ENCODE results near the gene HAUS3. TPM values are rescaled to one million over a fixed set of nuclear protein-coding genes. Genes with fewer than 3 reads are reported as not detected.

The HAUS3 gene
- total RNA-seq, 1 experiment from 2014 or later, result 17.3 TPM

- intact Hi-C loops (cut with micrococcal nuclease), result no loop called here
- no peak for ATAC-seq
- no peak for DNase-seq (ENCODE audit: low read depth, low spot score)
- RAD21 ChIA-PET (ENCODE audit: low non-redundant PET in 1 of 2, low total read pairs in 2 of 2, uncharacterized antibody in 2 of 2, unreplicated experiment in 2 of 2), result no interaction called here
- Histone ChIP-seq H2AFZ (ENCODE audit: low read depth, low read length, poor library complexity, severe bottlenecking) (no peak overlapping the region), H3K36me3 (ENCODE audit: control insufficient read depth in 1 of 2, insufficient read depth in 2 of 2, low read length in 2 of 2) (no peaks in the 10 kb centered on the region), H3K4me1 (ENCODE audit: control insufficient read depth in 1 of 2, insufficient read depth in 2 of 2, low read length in 2 of 2) (peaks cover 2 to 19% of the 10 kb centered on the region in 2 experiments; a peak in 2 of 4 replicates), H4K20me1 (ENCODE audit: insufficient read depth) (peaks cover 1% of the 10 kb centered on the region; the same call in 1 of the 2 replicates), H3K4me3 (replicated peaks in 1 of 2; ENCODE audit: low read depth in 1 of 2, low read length in 2 of 2) (no peak overlapping the region), H3K27me3 (ENCODE audit: insufficient read depth, low read length) (no peaks in the 10 kb centered on the region), H3K27ac (ENCODE audit: low read depth, low read length) (no peak overlapping the region), H3K79me2 (ENCODE audit: insufficient read depth, low read length) (peaks cover 2% of the 10 kb centered on the region), H3K4me2 (ENCODE audit: low read length) (no peak overlapping the region), H3K9me2 (ENCODE audit: insufficient read depth) (no peaks in the 10 kb centered on the region), H3K9me3 (ENCODE audit: control insufficient read depth in 1 of 2, insufficient read depth in 1 of 2, low read depth in 1 of 2, low read length in 2 of 2) (no peaks in the 10 kb centered on the region), H3K9ac (ENCODE audit: low read length) (no peak overlapping the region)
- no TSS peak for BruUV-seq (replicated peaks)
- CTCF ChIA-PET, result no interaction called here
- POLR2A ChIA-PET, result no interaction called here
- no peak for TF ChIP-seq ELF1 (IDR thresholded peaks at IDR 0.05; ENCODE audit: borderline replicate concordance, low read depth)
- TF ChIP-seq JUND (IDR thresholded peaks at IDR 0.05), result no peak
- no peak for TF ChIP-seq ZNF274 (IDR thresholded peaks at IDR 0.05; ENCODE audit: low read depth, low read length)
- no peak for TF ChIP-seq ZFX (IDR thresholded peaks at IDR 0.05)
- TF ChIP-seq FOSL1 (IDR thresholded peaks at IDR 0.05; ENCODE audit: low read depth), result no peak
- TF ChIP-seq REST (IDR thresholded peaks at IDR 0.05; ENCODE audit: low read depth), result no peak
- TF ChIP-seq CBX3 (IDR thresholded peaks at IDR 0.05; ENCODE audit: low read depth), result no peak
- no peak for TF ChIP-seq CEBPB (IDR thresholded peaks at IDR 0.05; ENCODE audit: low read depth)
- TF ChIP-seq ZBTB33 (IDR thresholded peaks at IDR 0.05; ENCODE audit: extremely low read depth, insufficient replicate concordance, low read length), result no peak
- no peak for TF ChIP-seq EGR1 (IDR thresholded peaks at IDR 0.05; ENCODE audit: low read depth)
- no peak for TF ChIP-seq EZH2phosphoT487 (IDR thresholded peaks at IDR 0.05; ENCODE audit: borderline replicate concordance)
- no peak for TF ChIP-seq CTCF (IDR thresholded peaks at IDR 0.05 in 2 of 3, conservative IDR thresholded peaks at IDR 0.05 in 1 of 3; ENCODE audit: borderline replicate concordance in 1 of 3, insufficient read depth in 1 of 3, low read depth in 2 of 3, low read length in 2 of 3)
- no peak for TF ChIP-seq POLR2AphosphoS5 (IDR thresholded peaks at IDR 0.05; ENCODE audit: low read depth, low read length)
- no peak for TF ChIP-seq POLR2A (IDR thresholded peaks at IDR 0.05; ENCODE audit: borderline replicate concordance, extremely low read depth, insufficient read depth, insufficient read length)
- no peak for TF ChIP-seq ATF3 (IDR thresholded peaks at IDR 0.05)
These were observed 4.6 kb upstream of the HAUS3 start for GRCh38 chr4:2246384-2247127.
